CD4-positive, alpha-beta T cell treated with Interleukin-17A for 1 hour (primary cell): Measurements from ENCODE around the gene CRBN.
A peak's percentile ranks its signal among the peaks of the same experiment; 100 is the strongest.

Experiments used
- DNase-seq: peaks from one replicate; pipeline ENCODE4 v3.0.0-alpha.2; 2020

CRBN gene

GRCh38 chr3:3179407-3180094, at the start of gene CRBN:
TSS of gene CRBN (minus strand) at chr3:3179691. CDS start at chr3:3179687, 4 bp downstream.
- DNase-seq = peak; percentile 91

DNA sequence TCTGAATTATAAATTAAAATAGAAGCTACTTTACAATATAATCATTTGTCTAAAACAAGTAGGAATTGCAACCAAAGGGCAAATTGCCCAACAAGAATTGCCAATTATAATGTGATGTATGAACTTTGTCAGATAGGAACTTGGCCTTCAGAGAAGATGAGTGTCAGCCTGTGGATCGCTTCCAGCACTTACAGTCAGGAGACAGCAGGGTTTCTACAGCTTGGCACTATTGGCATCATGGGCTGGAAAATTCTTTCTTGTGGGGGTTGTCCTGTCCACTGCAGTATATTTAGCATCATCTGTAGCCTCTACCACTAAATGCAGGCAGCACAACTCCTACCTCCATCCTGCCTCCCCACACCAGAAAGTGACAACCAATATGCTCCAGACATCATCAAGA, 48.1 kb upstream of the CRBN start:
- no peak for DNase-seq

DNA sequence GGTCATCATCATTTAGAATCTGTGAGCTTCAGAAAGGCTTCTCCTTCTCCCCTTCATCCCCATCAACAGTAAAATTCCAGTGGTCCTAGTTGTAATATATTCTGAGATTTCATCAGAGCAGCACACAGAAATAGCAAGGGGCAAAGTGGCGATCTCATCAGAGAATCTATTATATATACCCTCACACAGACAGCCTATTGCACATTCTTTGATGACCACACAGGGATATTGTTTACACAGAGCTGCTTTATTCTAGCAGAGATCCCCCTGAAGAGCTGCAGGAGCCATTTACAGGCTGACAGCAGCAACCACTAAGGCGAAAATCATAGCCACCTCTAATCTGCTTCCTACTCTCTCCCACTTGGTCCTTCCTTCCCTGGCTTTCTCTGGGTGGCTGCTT, 42.0 kb upstream of the CRBN start:
- DNase-seq = no peak

- DNase-seq = no peak
Measured at GRCh38 chr3:3216401-3216800, 36.9 kb upstream of the CRBN start.

- no peak for DNase-seq
Measured at GRCh38 chr3:3212781-3213440, 33.4 kb upstream of the CRBN start.

DNA sequence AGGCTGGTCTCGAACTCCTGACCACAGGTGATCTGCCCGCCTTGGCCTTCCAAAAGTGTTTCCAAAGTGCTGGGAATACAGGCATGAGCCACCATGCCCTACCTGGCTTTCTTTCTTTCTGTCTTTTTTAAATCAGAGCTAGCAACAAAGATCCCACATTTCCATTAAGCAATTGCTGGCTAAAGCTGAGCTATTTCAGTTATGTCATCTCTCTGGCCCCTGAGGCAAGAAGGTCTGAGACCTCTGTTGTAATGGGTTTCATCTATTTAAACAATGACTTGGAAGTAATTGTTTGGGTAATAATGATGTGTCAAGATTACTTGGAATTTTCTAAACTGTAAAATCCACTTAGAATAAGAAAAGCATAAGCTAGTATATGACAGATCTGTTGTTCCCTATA, 30.2 kb upstream of the CRBN start:
- no peak for DNase-seq

GRCh38 chr3:3209057-3209456, 29.6 kb upstream of the CRBN start:
- no peak for DNase-seq

- DNase-seq = peak; percentile 25
Measured at GRCh38 chr3:3201611-3202010, 22.1 kb upstream of the CRBN start.

DNA sequence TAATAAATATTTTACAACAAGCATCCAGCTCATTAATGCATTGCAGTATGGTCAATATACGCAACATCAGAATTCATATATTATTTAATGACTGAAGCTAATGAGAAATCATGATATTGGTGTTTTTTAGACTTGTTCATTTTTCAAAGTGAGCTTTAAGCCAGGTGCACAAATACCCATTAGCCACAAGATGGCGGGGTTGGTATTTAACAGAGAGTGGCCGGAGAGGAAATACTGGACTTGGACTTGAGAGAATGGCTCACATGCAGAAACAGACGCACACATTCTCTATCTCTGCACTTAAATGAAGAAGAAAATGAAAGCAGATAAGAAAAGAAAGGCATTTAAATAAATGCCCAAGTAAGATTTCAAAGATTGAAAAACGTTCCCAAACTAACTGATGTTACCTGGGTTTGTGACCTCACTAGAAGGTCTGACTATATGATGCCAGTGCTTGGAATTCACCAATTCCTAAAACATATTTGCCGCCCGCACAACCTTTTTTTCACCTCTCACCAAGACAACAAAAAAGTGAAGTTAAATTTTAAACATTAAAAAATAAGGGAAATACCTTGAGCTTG, 21.2 kb upstream of the CRBN start:
- DNase-seq = peak; percentile 47

DNA sequence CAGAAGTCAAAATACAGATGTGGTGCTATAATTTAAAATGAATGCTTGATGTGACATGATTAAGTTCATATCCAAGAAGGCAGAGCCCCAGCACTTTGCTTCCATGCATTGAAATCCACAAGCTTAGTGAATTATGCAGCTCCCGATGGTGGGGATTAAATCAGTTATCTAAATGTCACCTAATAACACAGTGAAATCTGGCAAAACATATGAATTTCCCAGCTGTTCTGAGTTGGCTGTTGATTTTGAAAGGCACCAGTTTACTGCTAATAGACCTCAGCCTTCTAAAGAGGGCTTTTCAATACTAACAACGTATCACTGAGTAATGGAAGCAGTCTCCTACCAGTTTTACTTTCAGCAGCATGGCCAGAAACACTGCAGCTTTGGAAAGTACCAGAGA, 19.8 kb upstream of the CRBN start:
- no peak for DNase-seq

DNA sequence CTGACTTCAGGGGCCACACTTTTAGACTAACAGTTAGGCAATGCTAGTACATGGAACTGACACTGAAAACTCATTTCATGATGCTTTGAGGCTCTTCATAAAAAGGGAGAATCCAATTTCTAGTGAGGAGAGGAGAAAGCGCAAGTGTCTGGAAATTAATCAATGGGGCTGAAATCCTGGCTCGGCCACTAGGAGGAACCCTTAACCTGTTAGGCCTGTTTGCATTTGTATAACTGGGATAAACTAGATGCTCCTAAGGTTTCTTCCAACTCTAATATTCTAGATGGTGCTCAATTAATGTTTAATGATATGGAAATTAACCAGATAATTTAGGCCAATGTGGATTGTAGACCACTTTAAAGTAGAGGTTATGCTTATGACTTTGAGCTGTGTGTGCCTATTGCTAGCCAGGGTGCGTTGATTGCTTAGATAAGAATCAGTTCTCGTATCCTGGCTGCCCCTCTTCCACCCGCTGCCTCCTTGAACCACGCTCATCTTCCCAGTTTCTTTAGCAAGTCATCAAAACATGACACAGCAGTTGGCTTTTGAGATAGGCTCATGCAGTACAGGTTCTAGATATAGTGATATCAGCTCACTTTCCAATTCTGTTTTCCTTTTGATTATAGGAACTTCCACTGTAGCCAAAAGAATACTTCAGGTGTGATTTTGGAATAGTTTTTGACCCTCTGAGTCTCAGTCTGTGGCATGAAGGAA, 16.8 kb upstream of the CRBN start:
- DNase-seq = no peak

DNA sequence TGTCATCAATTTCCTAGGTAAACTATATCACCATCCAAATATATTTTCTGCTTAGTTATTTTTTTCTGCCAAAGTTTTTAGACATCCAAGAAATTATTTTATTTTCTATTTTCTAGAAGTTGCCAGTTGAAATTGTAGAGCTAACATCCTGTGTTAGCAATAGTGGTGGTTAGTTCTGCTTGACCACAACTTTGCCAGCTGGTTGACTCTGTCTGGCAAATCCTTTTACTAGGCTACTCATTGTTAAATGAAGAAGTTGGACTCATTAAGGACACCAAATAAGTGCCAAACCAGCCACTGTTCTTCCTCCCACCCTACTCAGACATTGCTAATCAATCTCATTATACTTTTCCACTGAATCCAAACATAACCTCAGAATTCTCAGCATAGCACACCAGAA, 15.4 kb upstream of the CRBN start:
- DNase-seq = no peak

DNA sequence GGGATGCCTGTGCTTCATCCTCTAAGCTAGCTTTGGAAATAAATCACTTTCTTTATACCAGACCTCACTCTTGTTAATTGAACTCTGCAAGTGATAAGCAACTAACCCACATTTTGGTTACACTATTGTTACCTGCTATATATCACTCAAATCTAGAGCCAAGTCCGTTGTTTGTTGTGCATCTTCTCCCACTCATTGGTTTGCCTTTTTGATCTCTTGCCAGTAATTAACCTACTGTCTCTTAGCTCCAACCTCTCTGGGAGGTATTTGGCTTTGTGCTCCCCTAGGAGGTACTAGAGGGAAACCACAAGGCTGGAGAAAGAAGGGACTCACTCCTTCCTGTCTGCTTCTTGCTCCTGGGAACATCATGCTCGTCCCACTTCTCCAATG, 12.8 kb upstream of the CRBN start:
- no peak for DNase-seq

DNA sequence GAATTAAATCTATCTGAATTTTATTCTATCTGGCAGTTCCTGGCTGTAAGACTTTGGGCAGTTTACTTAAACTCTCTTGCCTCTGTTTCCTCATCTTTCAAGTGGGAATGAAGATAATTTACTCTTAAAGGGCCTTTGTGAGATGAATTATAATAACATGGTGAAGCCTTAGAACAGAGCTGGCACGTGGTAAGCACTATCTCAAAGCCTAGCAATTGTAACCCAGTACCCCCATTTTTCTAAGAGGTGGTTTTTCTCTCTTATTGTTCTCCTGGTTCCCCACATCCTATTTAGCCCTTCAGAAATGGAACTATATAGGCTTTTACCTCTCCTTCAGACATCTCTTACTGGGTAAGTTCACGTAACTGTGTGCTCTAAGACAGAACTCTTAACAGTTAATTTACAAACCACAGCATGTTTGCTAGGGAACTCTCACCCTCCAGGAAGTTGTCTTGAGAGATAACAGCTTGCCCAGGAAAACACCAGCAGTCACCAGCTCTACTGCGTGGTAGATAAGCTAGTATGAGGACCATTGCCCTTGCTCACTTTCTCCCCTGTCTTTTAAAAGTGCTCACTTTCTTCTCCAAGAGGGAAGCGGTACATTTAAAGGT, 12.3 kb upstream of the CRBN start:
- DNase-seq = peak; percentile 50

GRCh38 chr3:3189961-3190360, 10.5 kb upstream of the CRBN start:
- DNase-seq = no peak

DNA sequence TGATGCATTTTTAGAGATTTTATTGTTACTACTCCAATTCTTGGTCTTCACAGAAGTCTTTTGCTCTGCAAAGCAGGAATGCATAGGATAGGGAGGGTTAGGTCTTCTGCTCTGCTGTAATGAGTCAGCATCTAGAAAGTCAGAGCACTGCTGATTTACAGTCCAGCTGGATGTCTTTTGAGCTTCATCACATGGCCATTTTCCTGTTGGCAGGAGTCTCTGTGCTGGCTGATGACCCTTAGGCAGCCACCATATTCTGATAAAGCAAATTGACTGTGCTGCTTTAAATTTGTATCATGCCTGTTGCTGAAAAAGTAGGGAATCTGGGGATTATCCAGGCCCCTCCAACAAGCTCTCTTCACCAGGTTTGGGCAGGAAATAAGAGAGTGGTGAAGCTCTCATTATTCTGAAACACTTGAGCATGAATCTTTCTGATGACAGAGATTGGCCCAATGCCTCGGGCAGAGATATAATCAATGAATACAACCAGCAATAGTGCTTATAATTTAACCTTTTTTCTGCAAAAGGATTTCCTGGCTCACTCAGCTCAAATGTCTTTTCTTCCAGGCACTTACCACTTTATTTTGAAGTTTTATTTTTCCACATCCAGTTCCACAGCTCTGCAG, 9.7 kb upstream of the CRBN start:
- no peak for DNase-seq

GRCh38 chr3:3184876-3185275, 5.4 kb upstream of the CRBN start:
- DNase-seq = no peak

DNA sequence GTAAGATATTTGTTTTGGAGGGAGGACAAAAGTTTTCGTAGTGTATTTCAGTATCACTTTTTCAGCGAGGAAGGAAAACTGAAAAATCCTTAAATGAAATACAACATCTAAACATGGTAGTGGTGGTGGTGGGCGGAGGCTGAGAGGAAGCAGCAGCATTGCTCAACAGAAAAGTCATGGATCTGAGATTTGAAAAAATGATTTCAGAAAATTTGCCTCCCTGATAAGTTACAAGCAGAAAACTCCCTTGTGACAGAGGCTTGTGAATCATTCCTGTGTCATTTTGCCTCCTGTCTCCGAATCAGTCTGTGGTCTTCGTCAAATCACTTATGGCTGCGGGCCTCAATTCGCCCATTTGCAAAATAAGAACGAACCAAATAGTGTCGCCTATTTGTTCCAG, 965 bp upstream of the CRBN start:
- no peak for DNase-seq

DNA sequence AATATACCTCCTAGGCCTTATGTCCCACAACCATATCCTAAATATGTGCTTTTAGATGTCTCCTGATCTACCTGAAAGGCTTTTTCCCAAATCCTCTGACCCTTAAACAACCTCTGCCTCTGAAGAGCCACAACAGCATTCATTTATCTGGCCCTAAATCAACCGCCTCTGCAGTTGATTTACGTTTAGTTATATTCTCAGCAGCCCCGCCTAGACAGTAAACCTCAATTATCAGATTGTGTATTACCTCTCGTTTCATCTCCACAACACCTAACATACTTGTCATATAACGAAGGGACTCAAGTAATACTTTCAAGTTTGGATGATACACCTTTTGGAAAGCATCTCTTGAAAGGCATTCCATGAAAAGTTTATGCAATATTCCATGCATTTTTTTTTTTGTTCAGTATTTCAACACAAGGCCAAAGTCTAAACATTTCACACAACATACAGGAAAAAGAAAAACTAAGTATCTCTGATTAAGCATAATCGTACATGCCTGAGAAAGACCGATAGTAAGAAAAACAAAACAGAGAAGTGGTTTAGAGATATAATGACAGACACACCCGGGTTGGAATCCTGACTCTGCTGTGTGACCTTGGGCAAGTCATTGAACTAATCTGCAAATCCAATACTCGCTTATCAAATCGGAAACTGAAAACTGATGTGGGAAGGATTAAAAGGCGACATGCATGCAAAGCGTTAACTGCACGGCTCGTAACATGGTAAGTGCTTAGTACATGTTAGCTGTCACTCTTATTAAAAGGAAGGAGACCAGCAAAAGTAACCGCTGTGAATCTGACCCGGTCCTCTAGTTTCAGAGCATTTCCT, 778 bp downstream of the CRBN start:
- peak; percentile 32 for DNase-seq

DNA sequence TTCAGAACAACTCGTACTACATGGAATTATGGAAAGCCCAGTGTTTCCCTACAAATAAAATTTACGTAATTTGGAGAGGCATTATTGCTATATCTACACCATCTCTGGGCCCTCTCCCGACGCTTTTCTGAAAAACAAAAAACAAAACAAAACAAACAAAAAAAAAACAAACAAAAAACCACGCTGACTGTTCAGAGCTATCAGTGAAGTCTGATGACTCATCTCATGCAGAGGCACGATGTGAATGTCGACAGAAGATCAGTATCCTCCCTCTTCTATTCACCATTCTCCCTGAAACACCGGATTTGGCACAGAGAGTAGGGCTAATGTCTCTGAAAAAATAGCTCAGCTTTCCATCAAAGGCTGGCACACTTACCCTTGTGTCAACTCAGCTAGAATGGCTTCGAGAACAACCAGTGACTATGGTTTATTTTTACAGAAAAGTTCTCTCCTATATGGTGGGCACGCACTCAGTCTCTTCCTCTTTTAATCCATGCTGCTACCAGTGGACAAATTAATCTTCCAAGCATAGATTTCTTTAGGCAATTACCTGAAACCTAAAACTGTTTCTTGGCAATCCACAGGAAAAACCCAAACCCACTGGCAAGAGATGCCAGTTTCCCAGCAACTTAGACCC, 1.5 kb downstream of the CRBN start:
- DNase-seq = peak; percentile 28

DNA sequence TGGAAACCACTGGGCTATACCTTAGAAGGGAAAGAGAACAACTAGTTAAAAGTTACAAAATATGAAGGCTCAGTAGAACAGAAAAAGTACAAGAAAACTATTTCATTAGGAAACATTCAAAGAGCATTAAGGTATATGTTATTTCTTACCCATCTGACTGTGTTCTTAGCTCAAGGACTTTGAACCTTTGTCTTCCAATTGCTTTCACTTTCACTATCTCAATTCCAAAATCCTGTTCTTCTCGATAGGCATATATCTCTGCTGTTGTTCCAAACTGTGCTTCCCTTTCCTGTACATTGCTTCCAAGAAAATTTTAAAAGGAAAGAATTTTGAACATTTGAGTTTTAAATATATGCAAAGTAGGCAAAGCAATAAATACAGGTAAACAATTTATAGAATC, 6.9 kb downstream of the CRBN start:
- peak; percentile 48 for DNase-seq

- peak; percentile 72 for DNase-seq
Measured at GRCh38 chr3:3170998-3171397, 8.5 kb downstream of the CRBN start.
